ENCODE data around the gene CTBP1.
A peak's percentile ranks its signal among the peaks of the same experiment; 100 is the strongest.

Gene CTBP1

GRCh38 chr4:1179089-1179441 is 69.9 kb downstream of the CTBP1 start:
- Histone ChIP-seq H3K4me3 (ENCODE audit: low read depth, low read length) (no peak overlapping the region), H3K27me3 (ENCODE audit: insufficient read depth, low read depth, severe bottlenecking) (no peaks in the 10 kb centered on the region), H3K27ac (peak overlapping the region; percentile 76), H3K36me3 (peaks cover 2% of the 10 kb centered on the region; the same call in 1 of the 2 replicates), H3K9me3 (ENCODE audit: severe bottlenecking) (peaks cover 37% of the 10 kb centered on the region)
- no peak for TF ChIP-seq CTCF (IDR thresholded peaks at IDR 0.05; ENCODE audit: low read depth, low read length)
- no peak for DNase-seq

- Histone ChIP-seq H3K27ac (peak overlapping the region; percentile 90), H3K27me3 (ENCODE audit: insufficient read depth, low read depth, severe bottlenecking) (no peaks in the 10 kb centered on the region)
- peak; percentile 96 for DNase-seq
These were observed 70.4 kb downstream of the CTBP1 start for GRCh38 chr4:1178300-1179088.

GRCh38 chr4:1177274-1178141 is 71.4 kb downstream of the CTBP1 start:
- H3K27me3 ChIP-seq (ENCODE audit: insufficient read depth, low read depth, severe bottlenecking), result no peaks in the 10 kb centered on the region
- peaks cover 2% of the 10 kb centered on the region; the same call in 1 of the 2 replicates for H3K36me3 ChIP-seq
- DNase-seq, result peak; percentile 53
- peaks cover 31% of the 10 kb centered on the region for H3K9me3 ChIP-seq (ENCODE audit: severe bottlenecking)
- peak overlapping the region; percentile 67 for H3K27ac ChIP-seq
- TF ChIP-seq CTCF (IDR thresholded peaks at IDR 0.05; ENCODE audit: low read depth, low read length), result no peak
- no peak overlapping the region for H3K4me3 ChIP-seq (ENCODE audit: low read depth, low read length)

More at GRCh38 chr4:1178300-1179088, 70.4 kb downstream of the CTBP1 start:
- Histone ChIP-seq H3K9me3 (ENCODE audit: severe bottlenecking) (peaks cover 36% of the 10 kb centered on the region), H3K4me3 (ENCODE audit: low read depth, low read length) (no peak overlapping the region), H3K36me3 (peaks cover 2% of the 10 kb centered on the region; the same call in 1 of the 2 replicates)
- TF ChIP-seq CTCF (IDR thresholded peaks at IDR 0.05; ENCODE audit: low read depth, low read length), result no peak

- H3K27me3 ChIP-seq (ENCODE audit: insufficient read depth, low read depth, severe bottlenecking), result no peaks in the 10 kb centered on the region
- peaks cover 9% of the 10 kb centered on the region for H3K36me3 ChIP-seq
- no peak for TF ChIP-seq CTCF (IDR thresholded peaks at IDR 0.05; ENCODE audit: low read depth, low read length)
- no peak overlapping the region for H3K4me3 ChIP-seq (ENCODE audit: low read depth, low read length)
- peaks cover 30% of the 10 kb centered on the region for H3K9me3 ChIP-seq (ENCODE audit: severe bottlenecking)
- H3K27ac ChIP-seq, result peak overlapping the region; percentile 67
- DNase-seq, result no peak
These were observed 72.3 kb downstream of the CTBP1 start for GRCh38 chr4:1176398-1177273.

GRCh38 chr4:1175635-1176229 is 73.2 kb downstream of the CTBP1 start:
- no peak for DNase-seq
- Histone ChIP-seq H3K9me3 (ENCODE audit: severe bottlenecking) (peaks cover 24% of the 10 kb centered on the region), H3K27me3 (ENCODE audit: insufficient read depth, low read depth, severe bottlenecking) (no peaks in the 10 kb centered on the region), H3K36me3 (peaks cover 17% of the 10 kb centered on the region), H3K4me3 (ENCODE audit: low read depth, low read length) (no peak overlapping the region), H3K27ac (peak overlapping the region; percentile 97)
- TF ChIP-seq CTCF (IDR thresholded peaks at IDR 0.05; ENCODE audit: low read depth, low read length), result no peak
